Psoas muscle (tissue), 8 donors: ENCODE data around the gene KCNK7. TPM values are rescaled to one million over a fixed set of nuclear protein-coding genes. Genes with fewer than 3 reads are reported as not detected.

Experiments
- ATAC-seq, 4 donors: fragments of 200-7000 bp; cut with Tn5 transposase; one replicate each; pipeline ENCODE4 v1.9.1; 2020; ENCODE audit warnings: moderate library complexity in 3 of 4, mild to moderate bottlenecking in 2 of 4
- DNase-seq, 2 donors: peaks; one replicate each; pipeline ENCODE4 v3.0.0-alpha.2; 2020
- H3K27ac ChIP-seq: fragments of 200-600 bp; one replicate; pipeline ENCODE4 v1.8.0; 2022
- H3K27me3 ChIP-seq, 3 donors: fragments of 200-600 bp in 1 of 3; one replicate each; pipeline versions ENCODE4 v1.6.1 to v1.8.0; 2013 to 2022; ENCODE audit warnings: low read length in 2 of 3, mild to moderate bottlenecking in 2 of 3, moderate library complexity in 1 of 3; ENCODE audit not compliant: insufficient read depth in 3 of 3
- H3K36me3 ChIP-seq, 2 donors: fragments of 200-600 bp in 1 of 2; one replicate each; pipeline versions ENCODE4 v1.6.1 to v1.8.0; 2013 to 2022; ENCODE audit warnings: low read depth in 1 of 2, mild to moderate bottlenecking in 1 of 2, moderate library complexity in 1 of 2; ENCODE audit not compliant: insufficient read depth in 1 of 2
- H3K4me1 ChIP-seq: fragments of 200-600 bp; one replicate; pipeline ENCODE4 v1.8.0; 2022
- H3K4me3 ChIP-seq: fragments of 200-600 bp; one replicate; pipeline ENCODE4 v1.8.0; 2022; ENCODE audit warnings: mild to moderate bottlenecking
- H3K9me3 ChIP-seq: fragments of 200-600 bp; one replicate; pipeline ENCODE4 v1.8.0; 2022
- WGBS, 3 donors: extraction: QIAGEN DNeasy Blood & Tissue Kit; methylation state at CpG; one replicate each; pipeline versions ENCODE4 v1.1.6 to v1.1.7; 2013; 5-methylcytosine and 5-hydroxymethylcytosine counted together
- intact Hi-C, 2 donors: fragments of 100-400 bp; cut with DNase I; formaldehyde crosslinking; loops; one replicate each; pipeline versions ENCODE4 v1.11.0 to v1.14.2; 2022
- long read RNA-seq, 2 donors: library from polyadenylated mRNA; unstranded; transcript quantifications; one replicate each; pipeline ENCODE4 v2.0.0, GENCODE V29; 2021
- polyA plus RNA-seq, 3 donors: library from polyadenylated mRNA; stranded (reverse); fragments of 200-250 nt; gene quantifications; one replicate each; pipeline ENCODE4 v1.2.3, GENCODE V29; 2013
- total RNA-seq, 4 donors: library from RNA; stranded (reverse); fragmentation: NEBNext Ultra II Directional in 2 of 4; extraction: Animal tissue kit (Norgen Biotek cat#: 25700) in 2 of 4; gene quantifications; one replicate each; pipeline versions ENCODE4 v1.2.1 to v1.2.4, GENCODE V29; 2021 to 2023
- TF ChIP-seq, protein P1 (sequence below): fragments of 200-600 bp; IDR thresholded peaks from one replicate; pipeline ENCODE4 v1.8.0; 2022; ENCODE audit warnings: antibody characterized with exemption
- donor health status: healthy with polysubstance abuse.
- donor health status: DM: no; HTN: no; CAD: no; lungs with moderate emphysema.
- donor health status: Bipolar disorder and iron deficiency.
- donor health status: healthy.
- donor health status: DM: yes; HTN: yes; CAD: no.
- donor health status: DM: no; HTN: no; CAD: no.
- donor health status: DM: no; HTN: no; CAD: no.
- donor health status: DM: yes; HTN: yes; CAD: no.

Gene KCNK7, protein sequence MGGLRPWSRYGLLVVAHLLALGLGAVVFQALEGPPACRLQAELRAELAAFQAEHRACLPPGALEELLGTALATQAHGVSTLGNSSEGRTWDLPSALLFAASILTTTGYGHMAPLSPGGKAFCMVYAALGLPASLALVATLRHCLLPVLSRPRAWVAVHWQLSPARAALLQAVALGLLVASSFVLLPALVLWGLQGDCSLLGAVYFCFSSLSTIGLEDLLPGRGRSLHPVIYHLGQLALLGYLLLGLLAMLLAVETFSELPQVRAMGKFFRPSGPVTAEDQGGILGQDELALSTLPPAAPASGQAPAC
- under 1 TPM in 3 of 4 donors, not detected in 1; 0.19 to 0.56 (median 0.27) TPM for total RNA-seq
- polyA plus RNA-seq: 1 to 10 TPM in 1 of 3 donors, under 1 TPM in 2; 0.22 to 1.4 (median 0.99) TPM
- long read RNA-seq, donor 1: 0 reads
- long read RNA-seq, donor 2: 0 reads

DNA sequence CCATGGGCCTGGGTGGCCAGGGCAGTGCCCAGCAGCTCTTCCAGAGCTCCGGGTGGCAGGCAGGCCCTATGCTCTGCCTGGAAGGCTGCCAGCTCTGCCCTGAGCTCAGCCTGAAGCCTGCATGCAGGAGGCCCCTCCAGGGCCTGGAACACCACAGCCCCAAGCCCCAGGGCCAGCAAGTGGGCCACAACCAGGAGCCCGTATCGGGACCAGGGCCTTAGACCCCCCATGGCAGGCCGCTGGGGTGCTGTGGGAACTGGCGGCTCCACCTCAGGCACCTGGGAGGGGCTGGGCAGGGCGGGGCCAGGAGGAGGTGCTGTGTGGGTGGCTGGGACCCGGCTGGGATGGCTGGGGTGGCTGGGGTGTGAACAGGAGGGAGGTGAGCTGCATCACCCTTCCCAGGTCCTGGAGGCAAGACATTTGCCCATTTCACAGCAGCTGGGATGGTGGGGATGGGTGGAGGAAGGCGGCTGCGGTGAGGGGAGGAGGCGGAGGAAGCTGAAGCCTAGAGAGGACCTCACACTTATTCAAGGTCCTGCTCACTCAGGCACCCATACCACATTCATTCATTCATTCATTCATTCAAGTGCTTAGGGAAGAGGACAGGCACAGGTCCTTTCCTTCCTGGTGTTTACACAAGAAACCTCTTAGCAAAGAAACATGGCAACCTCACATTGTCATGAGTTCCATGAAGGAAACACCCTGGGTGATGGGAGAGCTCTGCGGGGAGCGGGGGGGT, at the start of gene KCNK7:
Gene KCNK7 (minus strand): TSS at position 258 of the 739 bp plus-strand sequence. CDS start 28 bp downstream, at position 230.
- Histone ChIP-seq H3K36me3 (peaks cover 4 to 58% of the 10 kb centered on the region in 2 donors), H3K27me3 (no peaks in the 10 kb centered on the region), H3K4me1 (peaks cover 32% of the 10 kb centered on the region), H3K4me3 (no peak within 1 kb of the TSS), H3K27ac (peak within 1 kb of the TSS; percentile 30), H3K9me3 (no peaks in the 10 kb centered on the region)
- intact Hi-C loops: no loop called here
- TF ChIP-seq, protein P1, sequence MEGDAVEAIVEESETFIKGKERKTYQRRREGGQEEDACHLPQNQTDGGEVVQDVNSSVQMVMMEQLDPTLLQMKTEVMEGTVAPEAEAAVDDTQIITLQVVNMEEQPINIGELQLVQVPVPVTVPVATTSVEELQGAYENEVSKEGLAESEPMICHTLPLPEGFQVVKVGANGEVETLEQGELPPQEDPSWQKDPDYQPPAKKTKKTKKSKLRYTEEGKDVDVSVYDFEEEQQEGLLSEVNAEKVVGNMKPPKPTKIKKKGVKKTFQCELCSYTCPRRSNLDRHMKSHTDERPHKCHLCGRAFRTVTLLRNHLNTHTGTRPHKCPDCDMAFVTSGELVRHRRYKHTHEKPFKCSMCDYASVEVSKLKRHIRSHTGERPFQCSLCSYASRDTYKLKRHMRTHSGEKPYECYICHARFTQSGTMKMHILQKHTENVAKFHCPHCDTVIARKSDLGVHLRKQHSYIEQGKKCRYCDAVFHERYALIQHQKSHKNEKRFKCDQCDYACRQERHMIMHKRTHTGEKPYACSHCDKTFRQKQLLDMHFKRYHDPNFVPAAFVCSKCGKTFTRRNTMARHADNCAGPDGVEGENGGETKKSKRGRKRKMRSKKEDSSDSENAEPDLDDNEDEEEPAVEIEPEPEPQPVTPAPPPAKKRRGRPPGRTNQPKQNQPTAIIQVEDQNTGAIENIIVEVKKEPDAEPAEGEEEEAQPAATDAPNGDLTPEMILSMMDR: no peak
- peak in 1 of 2 donors; percentile 59 for DNase-seq
- peak in 3 of 4 donors; percentile 2 to 9 (median 8) for ATAC-seq
- 62 to 69% (median 67%) methylated on average over 12 of the region's 12 CpGs for WGBS, 3 donors

DNA sequence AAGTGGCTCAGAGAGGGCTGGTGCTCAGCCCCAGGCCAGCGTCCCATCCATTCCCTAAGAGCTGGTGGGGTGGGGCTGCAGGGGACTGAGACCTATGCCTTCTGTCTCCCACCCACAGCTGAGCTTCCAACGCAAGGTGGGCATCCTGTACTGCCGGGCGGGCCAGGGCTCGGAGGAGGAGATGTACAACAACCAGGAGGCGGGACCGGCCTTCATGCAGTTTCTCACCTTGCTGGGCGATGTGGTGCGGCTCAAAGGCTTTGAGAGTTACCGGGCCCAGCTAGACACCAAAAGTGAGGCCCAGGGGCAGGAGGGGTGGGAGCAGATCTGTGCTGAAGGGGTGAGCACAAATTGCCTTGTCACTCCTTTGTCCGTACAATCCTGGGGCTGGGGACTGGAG, 49.2 kb upstream of the KCNK7 start:
- 82 to 87% (median 84%) methylated on average over 11 of the region's 11 CpGs for WGBS, 3 donors
- H3K36me3 ChIP-seq: peaks cover 0 to 42% of the 10 kb centered on the region in 2 donors

DNA sequence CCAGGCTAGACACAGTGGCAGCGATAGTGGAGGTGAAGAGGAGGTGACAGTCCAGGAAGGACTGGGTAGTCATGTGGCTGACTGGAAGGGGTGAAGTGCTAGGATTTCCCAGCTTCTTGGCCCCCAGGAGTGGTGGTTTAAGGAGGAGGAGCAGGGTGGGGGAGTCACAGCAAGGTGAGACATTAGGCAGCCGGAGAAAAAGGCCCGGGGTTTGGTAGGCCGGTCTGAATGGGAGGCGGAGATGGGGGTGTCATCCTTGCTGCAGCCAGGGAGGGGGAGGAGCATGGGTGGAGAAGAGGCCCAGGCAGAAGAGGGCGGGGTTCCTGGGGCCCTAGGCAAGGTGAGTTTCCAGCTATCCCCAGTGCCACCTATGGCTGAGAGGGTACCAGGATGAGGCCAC, 48.4 kb upstream of the KCNK7 start:
- Histone ChIP-seq H3K27ac (no peak overlapping the region), H3K36me3 (peaks cover 0 to 34% of the 10 kb centered on the region in 2 donors), H3K4me3 (no peak overlapping the region), H3K27me3 (peaks cover 0 to 16% (median 0%) of the 10 kb centered on the region in 3 donors), H3K4me1 (no peaks in the 10 kb centered on the region), H3K9me3 (no peaks in the 10 kb centered on the region)
- WGBS, 3 donors: 65 to 87% (median 79%) methylated on average over 6 of the region's 6 CpGs
- DNase-seq (no peak), ATAC-seq (no peak)
- intact Hi-C loops: no loop called here
- TF ChIP-seq, protein P1: no peak

More for the DNA sequence above, 49.2 kb upstream of the KCNK7 start:
- ATAC-seq: no peak
- intact Hi-C loops: no loop called here
- H3K4me1 ChIP-seq: no peaks in the 10 kb centered on the region
- no peak overlapping the region for H3K4me3 ChIP-seq
- no peak for DNase-seq
- H3K27me3 ChIP-seq: peaks cover 0 to 16% (median 0%) of the 10 kb centered on the region in 3 donors
- H3K27ac ChIP-seq: no peak overlapping the region
- no peaks in the 10 kb centered on the region for H3K9me3 ChIP-seq
- TF ChIP-seq, protein P1: no peak

DNA sequence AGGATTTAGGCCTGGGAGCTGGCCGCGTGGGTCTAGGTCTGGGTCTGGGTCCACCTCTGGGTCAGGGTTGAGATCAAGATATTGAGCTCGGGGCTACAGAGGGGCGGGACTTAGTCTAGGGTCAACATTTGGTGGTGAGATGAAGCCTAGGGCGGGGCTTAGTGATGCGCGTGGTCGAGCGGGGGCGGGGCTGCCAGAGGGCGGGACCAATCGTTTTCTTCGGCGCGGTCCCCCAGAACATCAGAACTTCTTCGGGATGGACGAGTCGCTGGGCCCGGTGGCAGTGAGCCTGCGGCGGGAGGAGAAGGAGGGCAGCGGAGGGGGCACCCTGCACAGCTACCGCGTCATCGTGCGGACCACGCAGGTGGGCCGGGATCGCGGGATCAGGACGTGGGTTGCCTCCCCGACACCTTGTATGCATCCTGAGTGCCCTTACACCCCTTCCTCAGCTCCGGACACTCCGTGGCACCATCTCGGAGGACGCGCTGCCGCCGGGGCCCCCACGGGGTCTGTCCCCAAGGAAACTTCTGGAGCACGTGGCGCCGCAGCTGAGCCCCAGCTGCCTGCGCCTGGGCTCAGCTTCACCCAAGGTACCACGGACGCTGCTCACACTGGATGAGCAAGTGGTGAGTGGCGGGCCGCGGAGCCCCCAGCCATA, 46.5 kb upstream of the KCNK7 start:
- WGBS, 3 donors: 57 to 60% (median 58%) methylated on average over 44 to 49 of the region's 49 CpGs
- Histone ChIP-seq H3K4me1 (peaks cover 6% of the 10 kb centered on the region), H3K9me3 (no peaks in the 10 kb centered on the region), H3K4me3 (no peak overlapping the region), H3K27me3 (peaks cover 0 to 8% (median 0%) of the 10 kb centered on the region in 3 donors), H3K27ac (no peak overlapping the region), H3K36me3 (peaks cover 0 to 24% of the 10 kb centered on the region in 2 donors)
- DNase-seq (no peak), ATAC-seq (no peak)
- TF ChIP-seq, protein P1: no peak
- intact Hi-C loops: no loop called here
